ENCODE data around the gene PVR. TPM values are rescaled to one million over a fixed set of nuclear protein-coding genes. Genes with fewer than 3 reads are reported as not detected.

PVR gene
- total RNA-seq, 2 donors from 2014 or later = 21.2 to 31.6 TPM

- WGBS, 2 experiments (ENCODE audit: insufficient coverage in 1 of 2, insufficient read length in 1 of 2) = 93 to 95% methylated on average over 2 to 4 of the region's 5 CpGs
- DNase-seq = no peak
- H3K9me3 ChIP-seq (ENCODE audit: control insufficient read depth, low read length) = no peaks in the 10 kb centered on the region
- Mint-ChIP-seq H3K9me3 (no peaks in the 10 kb centered on the region), H3K27ac (no peak overlapping the region), H3K4me1 (peaks cover 10% of the 10 kb centered on the region), H3K4me3 (no peak overlapping the region), H3K36me3 (ENCODE audit: low read depth) (no peaks in the 10 kb centered on the region), H3K27me3 (ENCODE audit: insufficient read depth) (peaks cover 2% of the 10 kb centered on the region)
- TF ChIP-seq CTCF (conservative IDR thresholded peaks at IDR 0.05) = no peak
- H3K4me3 ChIP-seq (ENCODE audit: low read length) = no peak overlapping the region
- no peaks in the 10 kb centered on the region for H3K27me3 ChIP-seq (ENCODE audit: control insufficient read depth, insufficient read depth, low read length, poor library complexity, severe bottlenecking)
- H3K4me1 ChIP-seq (ENCODE audit: control insufficient read depth, insufficient read depth, low read length) = no peaks in the 10 kb centered on the region
- no peak overlapping the region for H3K9ac ChIP-seq (ENCODE audit: extremely low read depth, low read length, poor library complexity, severe bottlenecking)
- no peaks in the 10 kb centered on the region for H3K36me3 ChIP-seq (ENCODE audit: control insufficient read depth, insufficient read depth, low read length)
- no peak overlapping the region for H3K27ac ChIP-seq (ENCODE audit: low read depth, low read length)
Measured at GRCh38 chr19:44692379-44692721, 48.6 kb downstream of the PVR start.

GRCh38 chr19:44694184-44694579 is 50.5 kb downstream of the PVR start:
- WGBS, 2 experiments (ENCODE audit: insufficient coverage in 1 of 2, insufficient read length in 1 of 2) = 72 to 86% methylated on average over 2 of the region's 2 CpGs
- H3K4me3 ChIP-seq (ENCODE audit: low read length) = no peak overlapping the region
- no peak overlapping the region for H3K27ac Mint-ChIP-seq
- no peaks in the 10 kb centered on the region for H3K9me3 ChIP-seq (ENCODE audit: control insufficient read depth, low read length)
- H3K4me1 ChIP-seq (ENCODE audit: control insufficient read depth, insufficient read depth, low read length) = no peaks in the 10 kb centered on the region
- H3K9ac ChIP-seq (ENCODE audit: extremely low read depth, low read length, poor library complexity, severe bottlenecking) = no peak overlapping the region
- H3K27me3 ChIP-seq (ENCODE audit: control insufficient read depth, insufficient read depth, low read length, poor library complexity, severe bottlenecking) = no peaks in the 10 kb centered on the region
- DNase-seq = peak; percentile 77
- no peaks in the 10 kb centered on the region for H3K36me3 Mint-ChIP-seq (ENCODE audit: low read depth)
- H3K27ac ChIP-seq (ENCODE audit: low read depth, low read length) = no peak overlapping the region
- peak; percentile 66 for TF ChIP-seq CTCF (conservative IDR thresholded peaks at IDR 0.05)
- no peaks in the 10 kb centered on the region for H3K9me3 Mint-ChIP-seq
- H3K4me3 Mint-ChIP-seq = no peak overlapping the region
- no peaks in the 10 kb centered on the region for H3K27me3 Mint-ChIP-seq (ENCODE audit: insufficient read depth)
- no peaks in the 10 kb centered on the region for H3K36me3 ChIP-seq (ENCODE audit: control insufficient read depth, insufficient read depth, low read length)
- peaks cover 12% of the 10 kb centered on the region for H3K4me1 Mint-ChIP-seq

DNA sequence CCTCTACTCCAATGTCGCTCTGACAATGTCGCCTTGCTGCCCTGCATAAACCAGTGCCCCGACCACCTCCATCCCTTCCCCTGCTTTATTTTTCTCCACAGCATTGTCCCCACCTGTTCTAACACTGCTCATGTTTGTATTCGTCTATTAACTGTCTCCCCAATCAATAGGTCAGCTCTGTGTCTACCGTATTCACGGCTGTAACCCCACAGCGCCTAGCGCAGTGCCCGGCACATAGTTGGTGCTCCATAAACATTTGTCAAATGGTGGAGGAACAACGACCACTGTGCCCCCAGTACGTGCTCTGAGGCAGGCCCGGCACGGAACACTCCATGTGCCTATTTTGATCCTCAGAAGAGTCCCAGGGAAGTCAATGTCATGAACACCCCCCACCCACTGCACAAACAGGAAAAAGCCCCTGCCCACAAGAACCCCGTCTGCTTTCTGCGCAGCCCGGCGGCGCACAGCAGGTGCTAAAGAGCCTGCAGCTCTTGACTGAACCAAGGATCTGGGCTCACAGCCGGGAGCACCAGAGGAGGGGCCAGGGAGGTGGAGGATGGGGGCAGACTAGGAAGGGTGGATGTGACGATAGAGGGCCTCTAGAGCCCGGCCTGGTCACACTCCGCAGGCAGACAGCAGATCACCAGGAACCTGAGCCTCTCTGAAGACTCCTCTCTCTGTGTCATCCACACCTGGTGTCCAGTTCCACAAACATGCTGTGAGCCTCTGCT is 53.4 kb downstream of the PVR start:
- WGBS, 2 experiments (ENCODE audit: insufficient coverage in 1 of 2, insufficient read length in 1 of 2) = 76 to 81% methylated on average over 12 to 22 of the region's 22 CpGs
- H3K9me3 Mint-ChIP-seq = no peaks in the 10 kb centered on the region
- DNase-seq = peak; percentile 81
- no peak overlapping the region for H3K27ac ChIP-seq (ENCODE audit: low read depth, low read length)
- no peak overlapping the region for H3K27ac Mint-ChIP-seq
- H3K27me3 Mint-ChIP-seq (ENCODE audit: insufficient read depth) = no peaks in the 10 kb centered on the region
- H3K36me3 Mint-ChIP-seq (ENCODE audit: low read depth) = no peaks in the 10 kb centered on the region
- no peak overlapping the region for H3K4me3 ChIP-seq (ENCODE audit: low read length)
- H3K9me3 ChIP-seq (ENCODE audit: control insufficient read depth, low read length) = no peaks in the 10 kb centered on the region
- peaks cover 5% of the 10 kb centered on the region for H3K4me1 Mint-ChIP-seq
- H3K9ac ChIP-seq (ENCODE audit: extremely low read depth, low read length, poor library complexity, severe bottlenecking) = no peak overlapping the region
- no peaks in the 10 kb centered on the region for H3K4me1 ChIP-seq (ENCODE audit: control insufficient read depth, insufficient read depth, low read length)
- no peak overlapping the region for H3K4me3 Mint-ChIP-seq
- TF ChIP-seq CTCF (conservative IDR thresholded peaks at IDR 0.05) = no peak
- no peaks in the 10 kb centered on the region for H3K27me3 ChIP-seq (ENCODE audit: control insufficient read depth, insufficient read depth, low read length, poor library complexity, severe bottlenecking)
- H3K36me3 ChIP-seq (ENCODE audit: control insufficient read depth, insufficient read depth, low read length) = no peaks in the 10 kb centered on the region

Data from endodermal cell (in vitro differentiated cells).